Peyer's patch (tissue), 4 donors: Measurements from ENCODE around the gene DMAP1.

Source experiments
- CTCF ChIP-seq, 6 experiments: fragments of 450-650 bp in 4 of 6; fragments of 200-600 bp in 2 of 6; sonication (generic) in 1 of 6; IDR thresholded peaks; one replicate each; pipeline ENCODE4 v1.5.1; 2017 to 2019; ENCODE audit warnings: antibody characterized with exemption in 6 of 6, mild to moderate bottlenecking in 3 of 6, moderate library complexity in 1 of 6
- POLR2A ChIP-seq, 2 donors: fragments of 450-650 bp; IDR thresholded peaks; one replicate each; pipeline ENCODE4 v1.5.1; 2017; ENCODE audit warnings: antibody characterized with exemption in 2 of 2, mild to moderate bottlenecking in 2 of 2, moderate library complexity in 2 of 2

GRCh38 chr1:44200336-44200735 is 12.9 kb upstream of the DMAP1 start:
- no peak for TF ChIP-seq CTCF (IDR thresholded peaks at IDR 0.05)
- no peak for TF ChIP-seq POLR2A (IDR thresholded peaks at IDR 0.05)
